K562 (cell line): ENCODE measurements around the gene ATG12. TPM values are rescaled to one million over a fixed set of nuclear protein-coding genes. Genes with fewer than 3 reads are reported as not detected.
A peak's percentile ranks its signal among the peaks of the same experiment; 100 is the strongest.

Experiments
- CEBPZ ChIP-seq: fragments of 150-350 bp; IDR thresholded peaks from 2 replicates; pipeline ENCODE4 v1.6.1; 2014; ENCODE audit warnings: low read depth, mild to moderate bottlenecking, low read length, borderline replicate concordance
- GABPB1 ChIP-seq: sonication (generic); formaldehyde crosslinking; IDR thresholded peaks from 2 replicates; pipeline ENCODE4 v1.8.0; 2022; ENCODE audit warnings: mild to moderate bottlenecking, missing genetic modification reagents
- HNRNPH1 ChIP-seq: fragments of 200-400 bp; formaldehyde crosslinking; optimal IDR thresholded peaks from 2 replicates; pipeline ENCODE3; 2017; ENCODE audit warnings: low read depth, mild to moderate bottlenecking, low read length, moderate library complexity
- LARP7 ChIP-seq: fragments of 450-650 bp; IDR thresholded peaks from 2 replicates; pipeline ENCODE4 v1.6.1; 2016
- MXI1 ChIP-seq: IDR thresholded peaks from 2 replicates; pipeline ENCODE4 v1.6.1; 2011; ENCODE audit warnings: low read depth, mild to moderate bottlenecking, improper control_type of control experiment, low read length
- NEUROD1 ChIP-seq: fragments of 150-350 bp; IDR thresholded peaks from 2 replicates; pipeline ENCODE4 v1.6.1; 2014; ENCODE audit warnings: borderline replicate concordance, low read length, low read depth; ENCODE audit not compliant: partially characterized antibody
- NR4A1 ChIP-seq, 2 experiments: fragments of 250-450 bp in 1 of 2; fragments of 450-650 bp in 1 of 2; sonication (Bioruptor Pico) in 1 of 2; IDR thresholded peaks; 2 replicates each; pipeline versions ENCODE4 v1.4.0 to v1.6.1; 2016 to 2020; ENCODE audit warnings: mild to moderate bottlenecking in 2 of 2, missing compliant biosample characterization in 1 of 2, missing genetic modification characterization in 1 of 2, moderate library complexity in 1 of 2
- PYGO2 ChIP-seq: fragments of 450-650 bp; IDR thresholded peaks from 2 replicates; pipeline ENCODE4 v1.6.1; 2016; ENCODE audit warnings: mild to moderate bottlenecking, missing genetic modification characterization, moderate library complexity, missing compliant biosample characterization
- TBP ChIP-seq: optimal IDR thresholded peaks from 2 replicates; pipeline ENCODE3; 2011; ENCODE audit warnings: low read depth, low read length, improper control_type of control experiment
- WHSC1 ChIP-seq: IDR thresholded peaks from one replicate; pipeline ENCODE4 v1.6.1; 2012; ENCODE audit warnings: low read length, control low read depth, inconsistent platforms
- ZFX ChIP-seq: sonication (generic); formaldehyde crosslinking; IDR thresholded peaks from 2 replicates; pipeline ENCODE4 v1.8.0; 2022; ENCODE audit warnings: mild to moderate bottlenecking, missing genetic modification reagents, moderate library complexity
- ZNF253 ChIP-seq: fragments of 250-450 bp; sonication (Bioruptor Pico); conservative IDR thresholded peaks from 2 replicates; pipeline ENCODE4 v1.6.1; 2021; ENCODE audit warnings: mild to moderate bottlenecking
- ZNF507 ChIP-seq: conservative IDR thresholded peaks from 2 replicates; pipeline ENCODE4 v1.6.1; 2017; ENCODE audit warnings: missing genetic modification characterization, missing compliant biosample characterization
- ZNF707 ChIP-seq: fragments of 250-450 bp; sonication (Bioruptor Pico); conservative IDR thresholded peaks from 2 replicates; pipeline ENCODE4 v1.8.0; 2022; ENCODE audit warnings: inconsistent platforms, mild to moderate bottlenecking, moderate library complexity
- ZNF780A ChIP-seq: fragments of 250-450 bp; sonication (Bioruptor Pico); IDR thresholded peaks from 2 replicates; pipeline ENCODE4 v1.5.0; 2021; ENCODE audit warnings: mild to moderate bottlenecking
- ZNF79 ChIP-seq: fragments of 250-450 bp; sonication (Bioruptor Pico); IDR thresholded peaks from 2 replicates; pipeline ENCODE4 v1.4.0; 2020; ENCODE audit warnings: low read depth, mild to moderate bottlenecking, moderate library complexity
- polyA plus RNA-seq, 8 experiments: library from polyadenylated mRNA; depleted of rRNA in 4 of 8; stranded (reverse) in 5 of 8; unstranded in 3 of 8; fragments of >200 nt; fragmentation: Nextera tagmentation in 2 of 8; fragmentation: Illumina TruSeq in 1 of 8; extraction: Ambion mirVana in 2 of 8; extraction: Trizol in 1 of 8; gene quantifications; 2 replicates each; pipeline versions ENCODE4 v1.2.1 to v1.2.3, GENCODE V29; 2011 to 2014; ENCODE audit warnings: inconsistent platforms in 1 of 8, missing spikeins in 1 of 8
- total RNA-seq, 7 experiments: library from RNA; depleted of rRNA in 6 of 7; stranded (reverse); fragments of >200 nt in 6 of 7; fragmentation: Illumina TruSeq in 2 of 7; extraction: Trizol in 2 of 7; gene quantifications; 2 replicates each; pipeline versions ENCODE4 v1.2.1 to v1.2.3, GENCODE V29; 2011 to 2021; ENCODE audit warnings: low replicate concordance in 1 of 7
- TF ChIP-seq, protein P1 (sequence below): fragments of 250-450 bp; sonication (Bioruptor Pico); IDR thresholded peaks from 2 replicates; pipeline ENCODE4 v1.4.0; 2020; ENCODE audit warnings: mild to moderate bottlenecking, moderate library complexity
- TF ChIP-seq, protein P2 (sequence below): IDR thresholded peaks from 2 replicates; pipeline ENCODE4 v1.6.1; 2012; ENCODE audit warnings: low read depth, low read length, improper control_type of control experiment, borderline replicate concordance

The ATG12 gene
- total and polyA plus RNA-seq, 9 of the 15 experiments (the other 6 are each of a cell fraction or from before 2014, with no cell fraction given): 21.6 to 132 (median 61.3) TPM

GRCh38 chr5:115841382-115842088, at the start of gene ATG12, which contains the start of gene AP3S1 (continued):
- no peak for TF ChIP-seq CEBPZ
- peak; percentile 69; the same call in 1 of the 2 replicates for TF ChIP-seq NR4A1 (CRISPR knock-in tag; IDR thresholded peaks at IDR 0.05)
- no peak for TF ChIP-seq NR4A1 (tag; IDR thresholded peaks at IDR 0.05)
- no peak for TF ChIP-seq ZNF253
- no peak for TF ChIP-seq ZNF507 (tag)
- no peak; the same call in 1 of the 2 replicates for TF ChIP-seq LARP7
- no peak for TF ChIP-seq ZNF79 (CRISPR knock-in tag)
- peak; percentile 78 for TF ChIP-seq NEUROD1
- peak; percentile 94 for TF ChIP-seq TBP
- TF ChIP-seq MXI1: no peak
- no peak for TF ChIP-seq ZNF780A (CRISPR knock-in tag)
- TF ChIP-seq ZFX (CRISPR knock-in tag): peak; percentile 92
- no peak for TF ChIP-seq ZNF707 (CRISPR knock-in tag)
- no peak for TF ChIP-seq HNRNPH1
- no peak for TF ChIP-seq WHSC1
- TF ChIP-seq PYGO2 (tag): no peak
- TF ChIP-seq, protein P1, sequence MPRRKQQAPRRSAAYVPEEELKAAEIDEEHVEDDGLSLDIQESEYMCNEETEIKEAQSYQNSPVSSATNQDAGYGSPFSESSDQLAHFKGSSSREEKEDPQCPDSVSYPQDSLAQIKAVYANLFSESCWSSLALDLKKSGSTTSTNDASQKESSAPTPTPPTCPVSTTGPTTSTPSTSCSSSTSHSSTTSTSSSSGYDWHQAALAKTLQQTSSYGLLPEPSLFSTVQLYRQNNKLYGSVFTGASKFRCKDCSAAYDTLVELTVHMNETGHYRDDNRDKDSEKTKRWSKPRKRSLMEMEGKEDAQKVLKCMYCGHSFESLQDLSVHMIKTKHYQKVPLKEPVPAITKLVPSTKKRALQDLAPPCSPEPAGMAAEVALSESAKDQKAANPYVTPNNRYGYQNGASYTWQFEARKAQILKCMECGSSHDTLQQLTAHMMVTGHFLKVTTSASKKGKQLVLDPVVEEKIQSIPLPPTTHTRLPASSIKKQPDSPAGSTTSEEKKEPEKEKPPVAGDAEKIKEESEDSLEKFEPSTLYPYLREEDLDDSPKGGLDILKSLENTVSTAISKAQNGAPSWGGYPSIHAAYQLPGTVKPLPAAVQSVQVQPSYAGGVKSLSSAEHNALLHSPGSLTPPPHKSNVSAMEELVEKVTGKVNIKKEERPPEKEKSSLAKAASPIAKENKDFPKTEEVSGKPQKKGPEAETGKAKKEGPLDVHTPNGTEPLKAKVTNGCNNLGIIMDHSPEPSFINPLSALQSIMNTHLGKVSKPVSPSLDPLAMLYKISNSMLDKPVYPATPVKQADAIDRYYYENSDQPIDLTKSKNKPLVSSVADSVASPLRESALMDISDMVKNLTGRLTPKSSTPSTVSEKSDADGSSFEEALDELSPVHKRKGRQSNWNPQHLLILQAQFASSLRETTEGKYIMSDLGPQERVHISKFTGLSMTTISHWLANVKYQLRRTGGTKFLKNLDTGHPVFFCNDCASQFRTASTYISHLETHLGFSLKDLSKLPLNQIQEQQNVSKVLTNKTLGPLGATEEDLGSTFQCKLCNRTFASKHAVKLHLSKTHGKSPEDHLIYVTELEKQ: no peak
- TF ChIP-seq GABPB1 (CRISPR knock-in tag): peak; percentile 89
- TF ChIP-seq, protein P2, sequence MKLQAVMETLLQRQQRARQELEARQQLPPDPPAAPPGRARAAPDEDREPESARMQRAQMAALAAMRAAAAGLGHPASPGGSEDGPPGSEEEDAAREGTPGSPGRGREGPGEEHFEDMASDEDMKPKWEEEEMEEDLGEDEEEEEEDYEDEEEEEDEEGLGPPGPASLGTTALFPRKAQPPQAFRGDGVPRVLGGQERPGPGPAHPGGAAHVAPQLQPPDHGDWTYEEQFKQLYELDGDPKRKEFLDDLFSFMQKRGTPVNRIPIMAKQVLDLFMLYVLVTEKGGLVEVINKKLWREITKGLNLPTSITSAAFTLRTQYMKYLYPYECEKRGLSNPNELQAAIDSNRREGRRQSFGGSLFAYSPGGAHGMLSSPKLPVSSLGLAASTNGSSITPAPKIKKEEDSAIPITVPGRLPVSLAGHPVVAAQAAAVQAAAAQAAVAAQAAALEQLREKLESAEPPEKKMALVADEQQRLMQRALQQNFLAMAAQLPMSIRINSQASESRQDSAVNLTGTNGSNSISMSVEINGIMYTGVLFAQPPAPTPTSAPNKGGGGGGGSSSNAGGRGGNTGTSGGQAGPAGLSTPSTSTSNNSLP: no peak
